Activated CD4-positive, alpha-beta T cell treated with anti-CD3 and anti-CD28 coated beads for 36 hours (primary cell): ENCODE measurements around the gene PRR16. TPM values are rescaled to one million over a fixed set of nuclear protein-coding genes. Genes with fewer than 3 reads are reported as not detected.
A peak's percentile ranks its signal among the peaks of the same experiment; 100 is the strongest.

Experiments
- ATAC-seq: fragments of 200-7000 bp; cut with Tn5 transposase; one replicate; pipeline ENCODE4 v1.10.0; 2021; ENCODE audit warnings: mild to moderate bottlenecking, moderate library complexity
- CTCF ChIA-PET: fragments of 350-600 bp; sonication (Branson Sonifier 250); formaldehyde crosslinking; loops from one replicate; lab custom pipeline; 2021; ENCODE audit warnings: antibody characterized with exemption; lab: Charles Lee
- POLR2A ChIA-PET: fragments of 350-600 bp; sonication (Branson Sonifier 250); formaldehyde crosslinking; loops from one replicate; lab custom pipeline; 2021; ENCODE audit warnings: antibody characterized with exemption, inconsistent platforms; lab: Charles Lee
- DNase-seq: peaks from one replicate; pipeline ENCODE4 v3.0.0-alpha.2; 2020
- H3K27ac Mint-ChIP-seq: one replicate; pipeline ENCODE4 v1.8.0; 2021; ENCODE audit warnings: mixed read lengths
- H3K27me3 Mint-ChIP-seq: one replicate; pipeline ENCODE4 v1.8.0; 2021; ENCODE audit warnings: mixed read lengths
- H3K36me3 Mint-ChIP-seq: one replicate; pipeline ENCODE4 v1.8.0; 2021; ENCODE audit warnings: low read depth, mixed read lengths
- H3K4me1 Mint-ChIP-seq: one replicate; pipeline ENCODE4 v1.8.0; 2021; ENCODE audit warnings: mixed read lengths
- H3K4me3 Mint-ChIP-seq: one replicate; pipeline ENCODE4 v1.8.0; 2021; ENCODE audit warnings: mild to moderate bottlenecking, moderate library complexity, mixed read lengths
- H3K9me3 Mint-ChIP-seq: one replicate; pipeline ENCODE4 v1.8.0; 2021; ENCODE audit warnings: low read depth, mixed read lengths
- intact Hi-C, 2 experiments: fragments of 100-400 bp; cut with DNase I in 1 of 2; cut with micrococcal nuclease in 1 of 2; formaldehyde crosslinking; loops; one replicate each; pipeline versions ENCODE4 v1.14.2 to v1.15.1; 2022 to 2024; cut with DNase I, micrococcal nuclease
- total RNA-seq, 2 experiments: library from RNA; stranded (reverse); gene quantifications; one replicate each; pipeline ENCODE4 v1.2.3, GENCODE V29; 2021

Gene PRR16
- total RNA-seq, 2 experiments from 2014 or later, result not detected

DNA sequence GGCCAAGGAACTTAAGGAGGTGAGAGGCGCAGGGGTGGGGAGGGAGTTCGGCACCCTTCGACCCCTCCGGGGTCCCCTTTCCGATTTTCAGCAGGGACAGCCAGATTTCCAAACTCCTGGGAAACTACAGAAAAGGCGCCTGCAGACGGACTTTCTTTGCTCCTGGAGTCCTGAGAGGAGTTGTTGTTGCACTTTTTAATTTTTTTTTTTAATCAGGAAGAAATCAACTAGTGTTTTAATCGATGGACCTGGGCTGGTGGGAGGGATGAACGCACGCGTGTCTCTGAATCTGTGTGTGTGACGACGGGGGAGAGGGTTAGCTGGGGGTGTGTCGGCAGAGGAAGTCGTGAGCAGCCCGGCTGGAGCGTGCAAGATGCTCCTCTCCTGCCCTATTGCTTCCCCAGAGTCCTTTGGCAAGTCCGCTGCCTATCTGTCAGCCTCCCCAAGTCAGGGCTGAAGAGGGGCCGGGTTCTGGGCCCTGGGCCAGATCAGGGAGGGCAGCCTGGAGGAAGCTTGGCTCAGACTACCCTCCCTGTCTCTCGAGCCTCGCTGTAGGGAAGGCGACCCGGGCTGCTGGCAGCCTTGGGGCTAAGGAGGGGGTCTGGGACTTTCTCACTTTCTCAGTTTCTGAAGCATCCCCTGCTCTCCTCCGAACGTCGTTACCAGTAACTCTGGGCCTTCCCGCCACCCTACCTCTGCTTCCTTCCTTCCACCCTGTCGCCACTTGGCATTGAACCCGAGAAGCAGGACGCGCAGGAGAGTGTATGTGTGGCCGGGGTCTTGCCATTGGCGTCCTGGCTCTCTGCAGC lies 731 bp downstream of the PRR16 start:
- ChIA-PET CTCF (no interaction called here), POLR2A (no interaction called here)
- peaks cover 3% of the 10 kb centered on the region for H3K4me1 Mint-ChIP-seq
- H3K27ac Mint-ChIP-seq, result no peak overlapping the region
- peak overlapping the region; percentile 35 for H3K4me3 Mint-ChIP-seq
- H3K9me3 Mint-ChIP-seq, result no peaks in the 10 kb centered on the region
- intact Hi-C loops, result loop anchor here in 1 of 2 experiments (10.0 kb wide), 1 partner anchor 1480 kb away; the partner anchor contains the start of gene DTWD2
- DNase-seq (peak; percentile 15), ATAC-seq (peak; percentile 26)
- no peaks in the 10 kb centered on the region for H3K36me3 Mint-ChIP-seq
- peaks cover 41% of the 10 kb centered on the region for H3K27me3 Mint-ChIP-seq

DNA sequence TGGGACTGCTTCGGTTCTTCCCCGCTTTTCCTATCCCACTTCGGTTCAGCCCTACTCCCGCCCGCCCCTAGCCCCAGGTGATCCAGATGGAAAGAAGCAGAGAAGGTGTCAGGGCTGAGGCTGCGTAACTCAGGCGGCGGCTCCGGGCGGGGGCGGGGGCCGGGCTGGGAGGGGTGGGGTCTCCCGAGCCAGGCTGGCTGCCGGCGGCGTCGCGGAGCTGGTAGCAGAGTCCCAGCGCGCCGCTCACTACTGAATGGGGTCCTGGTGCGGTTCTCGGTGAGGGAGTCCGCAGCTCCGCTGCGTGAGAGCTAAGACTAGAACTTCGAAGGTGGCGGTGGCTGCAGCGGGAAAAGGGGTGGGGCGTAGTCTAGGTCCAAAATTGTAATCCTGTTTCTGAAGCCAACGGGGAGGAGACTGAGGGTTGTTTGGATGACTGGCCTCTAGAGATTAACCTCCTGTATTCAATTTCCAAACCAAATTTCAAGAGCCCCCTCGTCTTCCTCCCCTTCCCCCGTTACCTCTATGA lies 1.4 kb downstream of the PRR16 start:
- intact Hi-C loops, result loop anchor here in 1 of 2 experiments (10.0 kb wide), 1 partner anchor 1481 kb away; the partner anchor contains the start of gene DTWD2
- peak; percentile 6 for DNase-seq
- H3K36me3 Mint-ChIP-seq, result no peaks in the 10 kb centered on the region
- no peaks in the 10 kb centered on the region for H3K9me3 Mint-ChIP-seq
- ChIA-PET CTCF (no interaction called here), POLR2A (no interaction called here)
- H3K27ac Mint-ChIP-seq, result no peak overlapping the region
- no peak overlapping the region for H3K4me3 Mint-ChIP-seq
- peaks cover 39% of the 10 kb centered on the region for H3K27me3 Mint-ChIP-seq
- ATAC-seq, result no peak
- peaks cover 3% of the 10 kb centered on the region for H3K4me1 Mint-ChIP-seq

DNA sequence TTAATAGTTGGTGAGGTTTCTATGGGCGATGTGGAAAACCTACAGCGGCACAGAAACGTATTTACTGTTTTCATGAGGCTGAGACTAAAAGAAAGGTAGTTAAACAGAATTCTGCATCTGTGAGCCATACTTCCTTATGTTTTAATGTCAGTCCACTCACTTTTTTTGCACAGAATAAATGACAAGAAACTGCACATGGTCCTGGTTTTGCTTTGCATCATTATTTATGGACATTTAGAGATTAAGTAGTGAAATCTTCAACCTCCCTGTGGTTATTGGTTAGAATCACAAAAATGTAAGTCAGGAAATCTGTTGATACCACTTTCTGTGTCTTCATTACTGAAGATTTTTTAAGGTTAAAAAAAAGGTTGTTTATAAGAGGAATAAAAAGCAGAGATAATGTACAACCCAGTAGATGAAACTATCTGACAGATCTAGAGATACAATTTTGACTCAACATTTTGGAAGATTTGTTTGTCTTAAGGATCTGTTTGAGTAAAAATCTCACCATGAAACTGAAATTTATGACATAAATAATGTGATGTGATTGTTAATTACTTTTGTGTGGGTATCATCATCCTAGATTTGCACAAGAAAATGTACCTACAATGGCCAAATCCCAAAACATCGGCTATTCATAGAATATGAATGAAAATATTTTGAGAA lies 2.4 kb downstream of the PRR16 start:
- H3K27me3 Mint-ChIP-seq, result peaks cover 36% of the 10 kb centered on the region
- H3K36me3 Mint-ChIP-seq, result no peaks in the 10 kb centered on the region
- H3K9me3 Mint-ChIP-seq, result no peaks in the 10 kb centered on the region
- no peak for ATAC-seq
- no peak overlapping the region for H3K4me3 Mint-ChIP-seq
- no peak overlapping the region for H3K27ac Mint-ChIP-seq
- intact Hi-C loops, result loop anchor here in 1 of 2 experiments (10.0 kb wide), 1 partner anchor 1482 kb away; the partner anchor contains the start of gene DTWD2
- ChIA-PET CTCF (no interaction called here), POLR2A (no interaction called here)
- H3K4me1 Mint-ChIP-seq, result peaks cover 3% of the 10 kb centered on the region
- no peak for DNase-seq

DNA sequence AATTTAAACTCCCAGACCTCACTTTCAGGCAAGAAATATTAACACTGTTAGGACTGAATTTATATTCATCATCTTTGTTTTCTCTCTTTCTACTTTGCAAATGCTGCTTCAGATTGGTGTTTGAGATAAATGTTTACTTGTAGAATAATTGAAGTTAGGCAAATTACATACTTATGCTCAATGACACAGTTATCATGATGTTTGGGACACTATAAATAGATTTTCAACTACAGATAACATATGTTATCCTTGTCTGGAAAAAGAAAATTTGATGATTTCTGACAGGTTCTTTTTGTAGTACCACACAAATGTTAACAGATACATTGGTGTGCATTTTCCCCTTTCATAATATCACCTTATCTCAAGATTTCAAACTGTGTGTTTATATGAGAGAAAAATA lies 7.9 kb downstream of the PRR16 start:
- no peak for ATAC-seq
- H3K36me3 Mint-ChIP-seq, result no peaks in the 10 kb centered on the region
- no peak overlapping the region for H3K27ac Mint-ChIP-seq
- H3K4me1 Mint-ChIP-seq, result no peaks in the 10 kb centered on the region
- DNase-seq, result no peak
- CTCF ChIA-PET, result no interaction called here
- no peak overlapping the region for H3K4me3 Mint-ChIP-seq
- intact Hi-C loops, result no loop called here
- no peaks in the 10 kb centered on the region for H3K27me3 Mint-ChIP-seq
- POLR2A ChIA-PET, result no interaction called here
- H3K9me3 Mint-ChIP-seq, result no peaks in the 10 kb centered on the region

DNA sequence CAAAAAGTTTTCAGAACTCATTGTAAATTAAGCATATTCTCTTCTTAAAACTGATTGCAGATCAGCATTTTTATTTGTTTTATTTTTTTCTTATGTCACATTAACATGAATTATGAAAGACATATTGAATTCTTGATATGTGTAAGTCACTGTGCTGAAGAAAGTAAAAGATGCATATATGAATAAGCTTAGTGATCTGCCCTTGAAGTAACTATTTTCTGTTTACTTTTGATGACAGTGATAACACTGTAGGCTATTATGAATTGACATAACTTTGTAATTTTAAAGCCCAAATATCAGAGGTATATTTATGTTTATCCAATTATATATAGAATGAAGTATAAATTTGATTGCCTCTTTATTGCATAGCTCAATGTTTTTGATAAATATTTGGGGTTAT lies 8.8 kb downstream of the PRR16 start:
- ATAC-seq (no peak), DNase-seq (no peak)
- POLR2A ChIA-PET, result interaction anchor here (0.6 kb wide), 1 partner anchor 78 kb away, joined by 3 read pairs; no protein-coding TSS in a partner anchor
- no peak overlapping the region for H3K4me3 Mint-ChIP-seq
- no peaks in the 10 kb centered on the region for H3K36me3 Mint-ChIP-seq
- intact Hi-C loops, result no loop called here
- H3K27me3 Mint-ChIP-seq, result no peaks in the 10 kb centered on the region
- no peaks in the 10 kb centered on the region for H3K9me3 Mint-ChIP-seq
- H3K4me1 Mint-ChIP-seq, result no peaks in the 10 kb centered on the region
- CTCF ChIA-PET, result no interaction called here
- no peak overlapping the region for H3K27ac Mint-ChIP-seq

DNA sequence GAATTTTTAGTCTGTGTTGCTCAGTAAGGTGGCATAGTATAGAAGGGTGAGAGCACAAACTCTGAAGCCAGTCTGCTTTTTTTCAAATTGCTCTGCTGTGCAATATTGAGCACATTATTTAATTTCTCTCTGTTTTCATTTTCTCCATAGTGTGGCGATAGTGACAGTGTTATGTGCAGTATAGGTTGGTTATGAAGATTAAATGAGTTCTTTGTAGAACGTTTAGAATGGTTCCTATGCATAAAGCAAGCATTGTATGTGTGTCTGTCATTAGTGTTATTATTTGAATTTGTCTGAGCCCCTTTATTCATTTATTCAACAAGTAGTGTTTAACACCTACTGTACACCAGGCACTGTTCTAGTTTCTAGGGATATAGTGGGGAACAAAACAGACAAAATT lies 9.2 kb downstream of the PRR16 start:
- DNase-seq (no peak), ATAC-seq (no peak)
- H3K27ac Mint-ChIP-seq, result no peak overlapping the region
- POLR2A ChIA-PET, result interaction anchor here (0.6 kb wide), 1 partner anchor 77 kb away, joined by 3 read pairs; no protein-coding TSS in a partner anchor
- CTCF ChIA-PET, result no interaction called here
- intact Hi-C loops, result no loop called here
- H3K36me3 Mint-ChIP-seq, result no peaks in the 10 kb centered on the region
- no peaks in the 10 kb centered on the region for H3K4me1 Mint-ChIP-seq
- no peak overlapping the region for H3K4me3 Mint-ChIP-seq
- no peaks in the 10 kb centered on the region for H3K27me3 Mint-ChIP-seq
- no peaks in the 10 kb centered on the region for H3K9me3 Mint-ChIP-seq

DNA sequence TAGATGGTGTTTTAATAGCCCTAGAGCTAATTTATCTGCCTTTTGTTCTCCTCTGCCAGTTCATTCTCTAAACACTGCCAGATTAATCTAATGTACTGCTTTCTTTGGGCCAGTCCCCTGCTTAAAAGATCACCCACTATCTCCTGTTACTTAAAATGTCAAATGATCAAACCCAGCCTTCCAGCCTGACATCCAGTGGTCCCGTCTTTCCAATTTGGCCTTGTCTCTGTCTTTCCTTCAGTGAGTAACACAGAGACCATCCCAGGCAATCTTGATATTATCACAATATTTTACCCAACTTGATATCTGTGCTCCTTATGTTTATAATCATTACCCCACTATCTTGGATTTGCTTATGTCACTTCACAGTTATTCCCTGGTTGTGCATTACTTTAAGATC lies 12.0 kb downstream of the PRR16 start:
- H3K9me3 Mint-ChIP-seq, result no peaks in the 10 kb centered on the region
- intact Hi-C loops, result no loop called here
- ChIA-PET CTCF (no interaction called here), POLR2A (no interaction called here)
- no peaks in the 10 kb centered on the region for H3K36me3 Mint-ChIP-seq
- no peak for ATAC-seq
- no peak overlapping the region for H3K27ac Mint-ChIP-seq
- DNase-seq, result no peak
- H3K4me1 Mint-ChIP-seq, result no peaks in the 10 kb centered on the region
- H3K27me3 Mint-ChIP-seq, result no peaks in the 10 kb centered on the region
- no peak overlapping the region for H3K4me3 Mint-ChIP-seq

DNA sequence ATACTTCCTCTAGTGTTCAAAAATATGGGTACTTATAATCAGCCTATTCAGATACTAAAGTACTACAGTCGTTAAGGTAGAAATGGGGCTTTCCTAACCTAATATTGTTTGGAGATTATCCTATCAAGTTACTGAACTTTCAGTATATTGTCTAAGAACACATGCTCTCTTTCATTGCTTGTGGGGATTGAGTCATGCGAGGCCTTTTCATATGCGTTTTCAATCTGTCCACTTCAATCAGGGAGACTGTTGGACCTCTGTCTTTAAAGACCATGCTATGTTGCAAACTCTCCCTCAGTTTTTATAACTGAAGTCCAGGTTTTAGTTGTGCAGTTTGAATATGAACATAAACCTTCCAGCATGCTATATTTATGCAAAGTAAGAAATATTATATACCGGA lies 15.0 kb downstream of the PRR16 start:
- CTCF ChIA-PET, result no interaction called here
- H3K27me3 Mint-ChIP-seq, result no peaks in the 10 kb centered on the region
- intact Hi-C loops, result no loop called here
- H3K9me3 Mint-ChIP-seq, result peaks cover 2% of the 10 kb centered on the region
- H3K27ac Mint-ChIP-seq, result no peak overlapping the region
- no peaks in the 10 kb centered on the region for H3K4me1 Mint-ChIP-seq
- DNase-seq (no peak), ATAC-seq (no peak)
- H3K36me3 Mint-ChIP-seq, result no peaks in the 10 kb centered on the region
- no peak overlapping the region for H3K4me3 Mint-ChIP-seq
- POLR2A ChIA-PET, result no interaction called here

DNA sequence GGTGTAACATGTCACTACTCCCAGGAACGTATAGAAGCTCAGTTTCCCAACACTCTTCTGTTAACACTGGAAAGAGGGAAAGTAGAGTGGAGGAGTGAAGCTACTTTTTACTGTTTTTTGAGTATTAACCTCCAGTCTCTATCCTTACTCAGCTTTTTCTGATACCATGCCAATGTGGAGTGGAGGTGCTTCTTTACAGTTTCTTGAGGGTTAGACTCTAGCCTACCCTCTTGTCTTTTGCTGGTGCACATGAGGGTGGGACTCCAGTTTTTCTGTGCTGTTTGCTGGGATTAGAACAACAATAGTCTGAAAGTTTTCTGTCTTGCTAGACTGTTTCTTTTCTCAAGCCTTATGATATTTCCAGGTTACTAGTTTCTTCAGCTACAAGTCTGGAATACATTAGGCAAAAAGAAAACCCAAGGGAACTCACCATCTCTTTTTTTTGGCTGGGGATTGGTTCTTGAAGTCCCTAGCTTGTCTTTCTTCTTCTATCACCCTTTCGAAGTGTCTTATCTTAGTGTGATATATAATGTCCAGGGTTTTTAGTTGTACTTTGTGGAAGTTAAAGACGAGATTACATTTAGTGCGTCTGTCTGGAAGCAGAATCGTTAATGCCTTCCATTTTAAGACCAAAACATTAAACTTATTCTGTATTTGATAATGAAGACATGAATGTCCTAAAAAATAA lies 35.9 kb downstream of the PRR16 start:
- DNase-seq (no peak), ATAC-seq (no peak)
- intact Hi-C loops, result no loop called here
- ChIA-PET CTCF (interaction anchor here (1.0 kb wide), 1 partner anchor 9 kb away, joined by 3 read pairs; no protein-coding TSS in a partner anchor), POLR2A (no interaction called here)
- Mint-ChIP-seq H3K4me1 (no peaks in the 10 kb centered on the region), H3K27ac (no peak overlapping the region), H3K4me3 (no peak overlapping the region), H3K27me3 (no peaks in the 10 kb centered on the region), H3K9me3 (no peaks in the 10 kb centered on the region), H3K36me3 (no peaks in the 10 kb centered on the region)

DNA sequence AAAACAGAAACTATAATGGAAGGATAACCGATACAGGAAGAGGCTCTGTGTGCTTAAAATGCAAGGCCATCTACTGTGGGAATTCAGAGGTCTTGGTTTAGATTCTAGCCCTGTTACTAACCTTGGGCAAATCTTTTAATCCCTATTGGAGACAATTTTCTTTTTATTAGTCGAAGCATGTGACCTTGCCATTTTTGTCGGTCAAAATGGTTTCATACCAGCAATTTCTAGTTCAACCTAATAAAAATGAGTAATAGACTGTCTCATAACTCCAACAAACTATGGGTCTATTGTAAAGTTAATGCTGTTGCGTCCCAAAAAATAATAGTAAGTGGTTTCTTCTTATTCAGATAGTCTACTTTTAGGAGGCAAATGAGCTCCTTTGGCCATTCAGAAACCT lies 38.4 kb downstream of the PRR16 start:
- no peak for ATAC-seq
- H3K27ac Mint-ChIP-seq, result no peak overlapping the region
- H3K4me3 Mint-ChIP-seq, result no peak overlapping the region
- H3K4me1 Mint-ChIP-seq, result no peaks in the 10 kb centered on the region
- DNase-seq, result no peak
- H3K27me3 Mint-ChIP-seq, result no peaks in the 10 kb centered on the region
- H3K9me3 Mint-ChIP-seq, result no peaks in the 10 kb centered on the region
- intact Hi-C loops, result no loop called here
- H3K36me3 Mint-ChIP-seq, result no peaks in the 10 kb centered on the region
- ChIA-PET POLR2A (no interaction called here), CTCF (no interaction called here)

DNA sequence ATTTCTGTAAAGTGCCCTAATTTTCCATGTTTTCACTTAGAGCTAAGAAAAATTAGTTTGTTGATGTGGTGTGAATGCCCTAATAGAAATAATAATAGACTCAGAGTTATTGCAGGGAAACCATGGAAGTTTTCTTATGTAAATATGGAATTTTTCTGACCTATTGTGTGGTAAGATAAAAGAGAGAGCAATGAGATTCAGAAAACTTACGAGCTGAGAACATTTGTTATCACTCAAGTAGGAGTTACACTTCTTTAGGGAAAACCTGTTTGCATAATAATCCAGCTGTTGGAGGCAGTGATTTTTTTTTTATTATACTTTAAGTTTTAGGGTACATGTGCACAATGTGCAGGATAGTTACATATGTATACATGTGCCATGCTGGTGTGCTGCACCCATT lies 39.2 kb downstream of the PRR16 start:
- no peak overlapping the region for H3K4me3 Mint-ChIP-seq
- H3K27ac Mint-ChIP-seq, result no peak overlapping the region
- intact Hi-C loops, result no loop called here
- no peak for ATAC-seq
- H3K4me1 Mint-ChIP-seq, result no peaks in the 10 kb centered on the region
- no peaks in the 10 kb centered on the region for H3K9me3 Mint-ChIP-seq
- POLR2A ChIA-PET, result no interaction called here
- CTCF ChIA-PET, result no interaction called here
- no peaks in the 10 kb centered on the region for H3K27me3 Mint-ChIP-seq
- no peaks in the 10 kb centered on the region for H3K36me3 Mint-ChIP-seq
- no peak for DNase-seq
